GM10266 (cell line): ENCODE data around the gene RAB1A.

ENCODE experiments used
- DNase-seq: peaks from one replicate; pipeline ENCODE4 v3.0.0; 2012; ENCODE audit errors: extremely low spot score
- CTCF ChIP-seq: IDR thresholded peaks from 2 replicates; pipeline ENCODE4 v1.5.1; 2012; ENCODE audit warnings: mild to moderate bottlenecking, low read depth; ENCODE audit not compliant: control insufficient read depth, insufficient read depth; ENCODE audit errors: missing control alignments

The RAB1A gene

GRCh38 chr2:65039640-65040039, 90.3 kb downstream of the RAB1A start:
- TF ChIP-seq CTCF, result no peak
- DNase-seq, result no peak

GRCh38 chr2:65037178-65037577, 92.7 kb downstream of the RAB1A start:
- no peak for TF ChIP-seq CTCF

More at GRCh38 chr2:65037178-65037577, 92.7 kb downstream of the RAB1A start:
- no peak for DNase-seq
